ENCODE data around the gene POLDIP2. TPM values are rescaled to one million over a fixed set of nuclear protein-coding genes. Genes with fewer than 3 reads are reported as not detected.

POLDIP2 gene
- total and polyA plus RNA-seq, 2 of the 13 experiments (the other 11 are each of a cell fraction or from before 2014, with no cell fraction given): 85.9 to 114 TPM

- TF ChIP-seq ZBTB4 (CRISPR knock-in tag; IDR thresholded peaks at IDR 0.05; ENCODE audit: borderline replicate concordance): 0 out of 2 replicates have a peak, but pooled peaks have one; percentile 1
- TF ChIP-seq GFI1 (CRISPR knock-in tag; IDR thresholded peaks at IDR 0.05; ENCODE audit: borderline replicate concordance): peak; percentile 34; the same call in 1 of the 2 replicates
- no peak for TF ChIP-seq HMGA1 (CRISPR knock-in tag; conservative IDR thresholded peaks at IDR 0.05)
- no peak for TF ChIP-seq SP1 (IDR thresholded peaks at IDR 0.05)
- peak; percentile 82 for TF ChIP-seq SP1 (CRISPR knock-in tag; IDR thresholded peaks at IDR 0.05)
- 0 out of 2 replicates have a peak, but pooled peaks have one; percentile 46 for TF ChIP-seq ZNF281 (CRISPR knock-in tag; IDR thresholded peaks at IDR 0.05; ENCODE audit: borderline replicate concordance)
- no peak for TF ChIP-seq MEIS1 (CRISPR knock-in tag; IDR thresholded peaks at IDR 0.05; ENCODE audit: borderline replicate concordance)
- peak; percentile 68 for TF ChIP-seq ZNF776 (CRISPR knock-in tag; IDR thresholded peaks at IDR 0.05)
- 0 out of 2 replicates have a peak, but pooled peaks have one; percentile 54 for TF ChIP-seq GATA4 (IDR thresholded peaks at IDR 0.05; ENCODE audit: borderline replicate concordance, low read depth)
- peak; percentile 70; the same call in 1 of the 2 replicates for TF ChIP-seq ZNF704 (CRISPR knock-in tag; IDR thresholded peaks at IDR 0.05; ENCODE audit: borderline replicate concordance)
- peak; percentile 71 for TF ChIP-seq HCFC1 (IDR thresholded peaks at IDR 0.05; ENCODE audit: low read depth, low read length)
- no peak for TF ChIP-seq ZNF160 (CRISPR knock-in tag; IDR thresholded peaks at IDR 0.05)
- peak; percentile 88 for TF ChIP-seq ZGPAT (CRISPR knock-in tag; IDR thresholded peaks at IDR 0.05)
- TF ChIP-seq ETV5 (CRISPR knock-in tag; IDR thresholded peaks at IDR 0.05; ENCODE audit: borderline replicate concordance): peak; percentile 90
- 0 out of 2 replicates have a peak, but pooled peaks have one; percentile 23 for TF ChIP-seq ZSCAN22 (CRISPR knock-in tag; IDR thresholded peaks at IDR 0.05)
- no peak for TF ChIP-seq HNF4G (IDR thresholded peaks at IDR 0.05; ENCODE audit: borderline replicate concordance, low read depth, low read length)
- TF ChIP-seq HNF4G (CRISPR knock-in tag; IDR thresholded peaks at IDR 0.05; ENCODE audit: borderline replicate concordance, low read depth): peak; percentile 78
- no peak for TF ChIP-seq PCBP2 (optimal IDR thresholded peaks at IDR 0.05; ENCODE audit: low read depth, low read length, poor library complexity, severe bottlenecking)
- peak; percentile 91; the same call in 1 of the 2 replicates for TF ChIP-seq ARID2 (CRISPR knock-in tag; IDR thresholded peaks at IDR 0.05; ENCODE audit: borderline replicate concordance)
These were observed at the start of gene POLDIP2 (continued) for GRCh38 chr17:28357061-28357900.
